T-helper 1 cell treated with Interleukin-12 subunit alpha and Interleukin-12 subunit beta and Interleukin-4 antibody, amounts not matched to agents 30 μg/mL and 1 μg/mL, for 36 hours (primary cell): ENCODE measurements around the gene UBXN4.

Source experiments
- H3K27ac Mint-ChIP-seq: one replicate; pipeline ENCODE4 v1.8.0; 2021; ENCODE audit warnings: mild to moderate bottlenecking, mixed read lengths
- H3K27me3 Mint-ChIP-seq: one replicate; pipeline ENCODE4 v1.8.0; 2021; ENCODE audit warnings: low read depth, mixed read lengths
- H3K36me3 Mint-ChIP-seq: one replicate; pipeline ENCODE4 v1.8.0; 2021; ENCODE audit warnings: low read depth, mixed read lengths
- H3K4me1 Mint-ChIP-seq: one replicate; pipeline ENCODE4 v1.8.0; 2021; ENCODE audit warnings: low read depth, mixed read lengths
- H3K4me3 Mint-ChIP-seq: one replicate; pipeline ENCODE4 v1.8.0; 2021; ENCODE audit warnings: mild to moderate bottlenecking, moderate library complexity, mixed read lengths
- H3K9me3 Mint-ChIP-seq: one replicate; pipeline ENCODE4 v1.8.0; 2021; ENCODE audit warnings: mixed read lengths

Gene UBXN4

DNA sequence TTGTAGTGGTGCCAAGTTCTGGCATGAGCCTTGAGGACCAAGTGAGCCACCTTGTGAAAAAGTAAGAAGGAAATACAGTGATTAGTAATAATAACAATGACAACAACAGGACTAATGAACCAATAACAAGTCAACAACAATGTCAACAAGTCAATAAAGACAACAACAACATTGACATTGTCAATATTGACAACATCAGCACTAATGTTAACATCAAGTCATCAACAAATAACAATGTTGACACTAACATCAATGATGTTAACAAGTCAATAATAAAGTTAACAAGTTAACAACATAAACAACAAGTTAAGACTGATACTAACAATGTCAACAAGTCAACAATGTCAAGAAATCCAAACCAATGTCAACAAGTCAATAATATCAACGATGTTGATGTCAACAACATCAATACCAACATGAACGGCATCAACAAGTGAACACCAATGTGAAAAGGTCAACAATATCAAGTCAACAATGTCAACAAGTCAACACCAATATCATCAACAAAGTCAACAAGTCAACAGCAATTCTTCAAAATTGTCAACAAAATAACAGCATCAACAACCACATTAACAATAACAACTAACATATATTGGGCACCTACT, 71.4 kb downstream of the UBXN4 start:
- no peaks in the 10 kb centered on the region for H3K27me3 Mint-ChIP-seq
- H3K36me3 Mint-ChIP-seq: peaks cover 19% of the 10 kb centered on the region
- H3K27ac Mint-ChIP-seq: no peak overlapping the region
- H3K4me1 Mint-ChIP-seq: peaks cover 5% of the 10 kb centered on the region
- H3K4me3 Mint-ChIP-seq: no peak overlapping the region
- H3K9me3 Mint-ChIP-seq: peaks cover 9% of the 10 kb centered on the region

- Mint-ChIP-seq H3K36me3 (peaks cover 21% of the 10 kb centered on the region), H3K4me1 (peaks cover 20% of the 10 kb centered on the region), H3K4me3 (no peak overlapping the region)
Measured at GRCh38 chr2:135815269-135815668, 73.6 kb downstream of the UBXN4 start.

DNA sequence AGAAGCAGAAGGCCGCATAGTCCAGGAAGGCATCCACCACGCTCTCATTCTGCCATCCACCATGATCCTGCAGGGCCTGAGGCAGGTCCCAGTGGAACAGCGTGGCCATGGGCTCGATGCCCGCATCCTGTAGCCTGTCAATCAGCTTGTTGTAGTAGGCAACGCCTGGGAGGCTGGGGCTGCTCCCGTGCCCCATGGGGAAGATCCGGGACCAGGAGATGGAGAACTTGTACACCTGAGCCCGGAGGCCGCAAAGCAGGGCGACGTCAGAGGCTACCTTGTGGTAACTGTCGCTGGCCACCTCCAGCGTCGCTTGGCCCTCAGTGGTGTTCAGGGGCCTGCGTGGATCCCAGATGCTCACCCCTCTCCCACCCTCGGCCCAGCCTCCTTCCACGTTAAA, 75.8 kb downstream of the UBXN4 start:
- H3K4me3 Mint-ChIP-seq: no peak overlapping the region
- no peak overlapping the region for H3K27ac Mint-ChIP-seq
- peaks cover 13% of the 10 kb centered on the region for H3K9me3 Mint-ChIP-seq
- no peaks in the 10 kb centered on the region for H3K27me3 Mint-ChIP-seq
- peaks cover 13% of the 10 kb centered on the region for H3K36me3 Mint-ChIP-seq
- peaks cover 34% of the 10 kb centered on the region for H3K4me1 Mint-ChIP-seq

More at GRCh38 chr2:135815269-135815668, 73.6 kb downstream of the UBXN4 start:
- Mint-ChIP-seq H3K27me3 (no peaks in the 10 kb centered on the region), H3K27ac (peak overlapping the region; percentile 17), H3K9me3 (peaks cover 9% of the 10 kb centered on the region)

- H3K27ac Mint-ChIP-seq: no peak overlapping the region
- H3K4me1 Mint-ChIP-seq: peaks cover 36% of the 10 kb centered on the region
- no peaks in the 10 kb centered on the region for H3K27me3 Mint-ChIP-seq
- H3K36me3 Mint-ChIP-seq: peaks cover 18% of the 10 kb centered on the region
- H3K9me3 Mint-ChIP-seq: peaks cover 17% of the 10 kb centered on the region
- H3K4me3 Mint-ChIP-seq: no peak overlapping the region
Measured at GRCh38 chr2:135817951-135818350, 76.3 kb downstream of the UBXN4 start.

DNA sequence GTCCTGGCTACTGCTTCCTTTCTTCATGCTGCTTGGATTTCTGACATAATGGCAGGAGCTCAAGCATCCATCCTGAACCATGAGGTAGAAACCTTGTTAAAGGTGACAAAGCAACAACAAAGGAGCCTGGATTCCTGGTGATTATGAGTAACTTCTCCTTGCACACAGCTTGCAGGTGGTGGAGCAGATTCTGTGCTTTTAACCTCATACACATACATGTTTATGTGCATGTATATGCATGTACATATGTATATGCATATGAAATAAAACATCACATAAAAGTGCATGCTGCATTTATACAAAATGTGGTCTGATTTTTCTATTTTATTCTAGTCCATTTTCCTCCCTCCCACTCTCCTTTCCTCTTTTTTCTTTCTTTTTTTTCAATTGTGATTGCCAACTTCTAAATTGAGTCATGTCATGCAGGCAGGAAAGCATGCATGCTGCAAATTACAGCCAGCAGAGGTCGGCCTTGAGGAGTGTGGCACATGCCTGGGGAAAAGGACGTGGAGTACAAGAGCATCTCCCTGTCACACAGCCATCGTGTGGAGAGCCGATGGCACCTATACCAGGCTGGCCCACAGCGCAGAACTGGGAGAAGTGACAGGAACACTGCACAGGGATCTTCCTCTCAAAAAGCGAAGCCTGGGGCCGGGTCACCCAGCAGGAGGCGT, 77.4 kb downstream of the UBXN4 start:
- Mint-ChIP-seq H3K36me3 (peaks cover 25% of the 10 kb centered on the region), H3K4me1 (peaks cover 38% of the 10 kb centered on the region), H3K9me3 (peaks cover 16% of the 10 kb centered on the region), H3K27ac (peak overlapping the region; percentile 32), H3K27me3 (no peaks in the 10 kb centered on the region), H3K4me3 (peak overlapping the region; percentile 3)

DNA sequence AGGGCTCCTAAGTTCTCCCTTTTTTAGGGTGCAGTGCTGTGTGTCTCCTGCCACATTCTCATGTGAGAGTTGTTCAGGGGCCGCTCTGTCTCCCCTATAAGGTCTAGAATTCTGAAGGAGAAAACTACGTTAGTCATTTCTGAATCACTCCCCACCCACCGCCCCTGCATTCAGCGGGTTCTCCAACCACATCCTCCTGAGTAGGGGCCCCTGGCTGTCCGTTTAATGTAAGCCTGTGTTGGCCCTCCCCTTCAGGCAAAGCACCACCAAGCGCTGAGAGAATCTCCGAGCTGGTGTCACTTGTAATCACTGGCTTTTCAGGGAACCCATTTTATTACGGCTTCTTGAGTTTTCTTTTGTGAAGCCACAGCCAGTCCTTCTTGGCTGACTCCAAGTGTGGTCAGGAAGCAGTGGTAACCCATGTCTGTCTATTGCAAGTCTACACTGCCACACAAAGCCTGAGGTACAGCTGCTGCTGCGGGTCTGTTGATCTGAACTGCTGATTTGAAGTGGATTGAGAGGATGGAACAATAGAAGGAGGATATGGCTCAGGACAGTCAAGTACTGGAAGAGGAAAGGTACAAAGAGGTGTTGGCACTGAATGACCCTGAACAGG, 78.5 kb downstream of the UBXN4 start:
- Mint-ChIP-seq H3K4me1 (peaks cover 35% of the 10 kb centered on the region), H3K4me3 (peak overlapping the region; percentile 54), H3K27ac (peak overlapping the region; percentile 73), H3K36me3 (peaks cover 24% of the 10 kb centered on the region), H3K27me3 (no peaks in the 10 kb centered on the region), H3K9me3 (peaks cover 14% of the 10 kb centered on the region)

GRCh38 chr2:135821190-135821589, 79.5 kb downstream of the UBXN4 start:
- Mint-ChIP-seq H3K4me1 (peaks cover 35% of the 10 kb centered on the region), H3K27ac (peak overlapping the region; percentile 9), H3K9me3 (peaks cover 14% of the 10 kb centered on the region), H3K27me3 (no peaks in the 10 kb centered on the region), H3K36me3 (peaks cover 25% of the 10 kb centered on the region), H3K4me3 (peak overlapping the region; percentile 53)

DNA sequence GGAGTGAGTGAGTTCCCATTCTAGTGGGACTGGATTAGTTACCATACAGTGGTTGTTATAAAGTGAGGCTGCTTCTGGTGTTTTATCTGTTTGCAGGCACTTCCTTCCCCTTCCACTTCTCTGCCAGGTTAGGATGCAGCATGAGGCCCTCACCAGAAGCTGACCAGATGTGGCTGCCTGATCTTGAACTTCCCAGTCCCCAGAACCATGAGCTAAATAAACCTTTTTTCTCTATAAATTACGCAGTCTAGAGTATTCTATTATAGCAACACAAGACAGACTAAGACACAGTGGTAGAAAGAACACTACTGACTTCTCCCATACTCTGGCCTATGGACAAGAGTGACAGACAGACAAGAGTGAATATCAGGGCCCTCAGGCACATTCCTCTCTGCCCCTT, 81.2 kb downstream of the UBXN4 start:
- H3K4me3 Mint-ChIP-seq: no peak overlapping the region
- peaks cover 23% of the 10 kb centered on the region for H3K36me3 Mint-ChIP-seq
- no peaks in the 10 kb centered on the region for H3K27me3 Mint-ChIP-seq
- no peak overlapping the region for H3K27ac Mint-ChIP-seq
- peaks cover 35% of the 10 kb centered on the region for H3K4me1 Mint-ChIP-seq
- peaks cover 14% of the 10 kb centered on the region for H3K9me3 Mint-ChIP-seq

DNA sequence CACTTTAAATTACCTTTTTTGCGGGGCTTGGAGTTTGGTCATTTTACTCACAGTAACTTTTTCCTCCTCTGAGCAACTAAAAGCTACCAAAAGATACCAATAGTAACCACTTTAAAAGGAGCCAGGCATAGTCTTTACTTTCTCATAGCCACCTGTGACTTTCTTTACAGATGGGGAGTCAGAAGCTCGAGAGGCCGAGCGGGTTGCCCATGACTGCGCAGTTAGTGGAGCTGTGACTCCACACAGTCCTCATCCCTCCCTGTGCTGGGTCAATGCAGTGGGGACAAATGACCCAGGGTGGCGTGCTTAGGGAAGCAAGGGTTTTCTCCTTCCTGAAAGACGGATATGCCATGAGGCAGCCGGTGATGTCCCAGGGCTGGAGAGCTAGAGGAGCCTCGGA, 83.5 kb downstream of the UBXN4 start:
- Mint-ChIP-seq H3K36me3 (peaks cover 23% of the 10 kb centered on the region), H3K27ac (no peak overlapping the region), H3K4me3 (no peak overlapping the region), H3K4me1 (peaks cover 22% of the 10 kb centered on the region), H3K27me3 (no peaks in the 10 kb centered on the region), H3K9me3 (peaks cover 14% of the 10 kb centered on the region)

DNA sequence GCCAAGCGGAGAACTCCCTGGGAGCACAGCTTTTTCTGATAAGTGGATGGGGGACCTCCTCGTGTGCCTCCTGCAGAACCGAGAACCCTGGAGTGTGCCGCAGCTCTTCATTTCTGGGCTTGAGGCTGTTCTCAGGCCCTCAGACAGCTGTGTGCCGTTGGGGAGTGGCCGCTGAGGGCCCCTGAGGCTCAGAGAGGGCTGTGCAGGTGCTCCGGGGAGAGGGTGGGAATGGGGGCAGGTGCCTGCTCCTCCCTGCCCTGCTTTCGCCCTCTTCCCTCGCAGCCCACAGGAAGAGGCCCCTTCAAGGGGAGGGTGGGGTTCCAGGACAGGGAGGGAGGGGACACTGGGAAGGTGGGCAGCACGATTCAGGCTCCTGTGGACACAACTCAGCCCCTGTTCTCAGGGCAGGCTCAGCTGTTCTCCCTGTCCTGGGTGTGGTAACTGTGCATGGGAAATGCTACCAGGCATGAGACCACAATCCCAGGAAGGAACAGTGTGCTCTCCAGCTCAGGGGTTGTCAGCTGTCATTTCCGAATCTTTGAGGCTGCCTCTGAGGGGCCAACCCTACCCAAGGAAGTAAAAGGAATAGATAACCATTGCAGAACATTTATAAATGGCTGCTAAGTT, 84.0 kb downstream of the UBXN4 start:
- H3K9me3 Mint-ChIP-seq: peaks cover 14% of the 10 kb centered on the region
- H3K27ac Mint-ChIP-seq: no peak overlapping the region
- H3K4me3 Mint-ChIP-seq: no peak overlapping the region
- no peaks in the 10 kb centered on the region for H3K27me3 Mint-ChIP-seq
- H3K36me3 Mint-ChIP-seq: peaks cover 21% of the 10 kb centered on the region
- peaks cover 17% of the 10 kb centered on the region for H3K4me1 Mint-ChIP-seq

GRCh38 chr2:135826544-135826943, 84.9 kb downstream of the UBXN4 start:
- no peaks in the 10 kb centered on the region for H3K27me3 Mint-ChIP-seq
- H3K27ac Mint-ChIP-seq: no peak overlapping the region
- peaks cover 21% of the 10 kb centered on the region for H3K36me3 Mint-ChIP-seq
- peaks cover 10% of the 10 kb centered on the region for H3K4me1 Mint-ChIP-seq
- H3K9me3 Mint-ChIP-seq: peaks cover 14% of the 10 kb centered on the region
- H3K4me3 Mint-ChIP-seq: no peak overlapping the region

- no peaks in the 10 kb centered on the region for H3K9me3 Mint-ChIP-seq
- H3K4me3 Mint-ChIP-seq: no peak overlapping the region
- H3K36me3 Mint-ChIP-seq: peaks cover 7% of the 10 kb centered on the region
- H3K4me1 Mint-ChIP-seq: peaks cover 3% of the 10 kb centered on the region
- no peaks in the 10 kb centered on the region for H3K27me3 Mint-ChIP-seq
- no peak overlapping the region for H3K27ac Mint-ChIP-seq
Measured at GRCh38 chr2:135829378-135830135, 87.9 kb downstream of the UBXN4 start.

- Mint-ChIP-seq H3K4me3 (no peak overlapping the region), H3K27me3 (no peaks in the 10 kb centered on the region), H3K36me3 (peaks cover 6% of the 10 kb centered on the region)
Measured at GRCh38 chr2:135831180-135831812, 89.6 kb downstream of the UBXN4 start.

GRCh38 chr2:135832891-135833290, 91.2 kb downstream of the UBXN4 start:
- peaks cover 7% of the 10 kb centered on the region for H3K4me1 Mint-ChIP-seq
- H3K27me3 Mint-ChIP-seq: no peaks in the 10 kb centered on the region
- no peak overlapping the region for H3K27ac Mint-ChIP-seq
- no peak overlapping the region for H3K4me3 Mint-ChIP-seq
- H3K9me3 Mint-ChIP-seq: no peaks in the 10 kb centered on the region
- H3K36me3 Mint-ChIP-seq: peaks cover 6% of the 10 kb centered on the region

More at GRCh38 chr2:135831180-135831812, 89.6 kb downstream of the UBXN4 start:
- Mint-ChIP-seq H3K4me1 (peaks cover 4% of the 10 kb centered on the region), H3K27ac (no peak overlapping the region), H3K9me3 (no peaks in the 10 kb centered on the region)
